Fibroblast of lung (primary cell): Measurements from ENCODE around the gene TPGS1. TPM values are rescaled to one million over a fixed set of nuclear protein-coding genes. Genes with fewer than 3 reads are reported as not detected.

Source experiments
- DNase-seq, 2 donors: peaks; one replicate each; pipeline versions ENCODE4 v3.0.0 to v3.0.0-alpha.2; 2010; ENCODE audit warnings: low read depth in 2 of 2
- H2AFZ ChIP-seq: 2 replicates; pipeline ENCODE4 v1.5.1; 2012; ENCODE audit warnings: low read length, control low read depth, inconsistent platforms
- H3K27ac ChIP-seq: 2 replicates; pipeline ENCODE4 v1.5.1; 2011; ENCODE audit warnings: low read length, control low read depth; ENCODE audit not compliant: insufficient read depth
- H3K27me3 ChIP-seq: 2 replicates; pipeline ENCODE4 v1.5.1; 2011; ENCODE audit warnings: mild to moderate bottlenecking, low read length; ENCODE audit not compliant: control insufficient read depth, insufficient read depth
- H3K36me3 ChIP-seq: 2 replicates; pipeline ENCODE4 v1.5.1; 2011; ENCODE audit warnings: low read length; ENCODE audit not compliant: control insufficient read depth, insufficient read depth
- H3K4me1 ChIP-seq: 2 replicates; pipeline ENCODE4 v1.5.1; 2011; ENCODE audit warnings: low read length; ENCODE audit not compliant: control insufficient read depth, insufficient read depth; ENCODE audit errors: extremely low read depth
- H3K4me2 ChIP-seq: 2 replicates; pipeline ENCODE4 v1.5.1; 2011; ENCODE audit warnings: low read length, control low read depth; ENCODE audit not compliant: insufficient read depth; ENCODE audit errors: extremely low read depth
- H3K4me3 ChIP-seq, 4 experiments: fragments of 200-600 bp in 1 of 4; sonication (generic) in 1 of 4; replicated peaks in 1 of 4; 2 replicates each; pipeline ENCODE4 v1.5.1; 2011 to 2016; ENCODE audit warnings: low read length in 4 of 4, low read depth in 3 of 4, mild to moderate bottlenecking in 3 of 4, control low read depth in 2 of 4, inconsistent platforms in 1 of 4, mixed read lengths in 1 of 4; ENCODE audit not compliant: insufficient read depth in 1 of 4; ENCODE audit errors: control extremely low read depth in 1 of 4
- H3K79me2 ChIP-seq: 2 replicates; pipeline ENCODE4 v1.5.1; 2012; ENCODE audit warnings: mild to moderate bottlenecking, low read length, inconsistent platforms; ENCODE audit not compliant: control insufficient read depth, insufficient read depth
- H3K9ac ChIP-seq: 2 replicates; pipeline ENCODE4 v1.5.1; 2011; ENCODE audit warnings: mild to moderate bottlenecking, low read length, control low read depth; ENCODE audit not compliant: insufficient read depth
- H3K9me3 ChIP-seq: 2 replicates; pipeline ENCODE4 v1.5.1; 2012; ENCODE audit warnings: low read depth, low read length; ENCODE audit not compliant: control insufficient read depth, insufficient read depth
- H4K20me1 ChIP-seq: 2 replicates; pipeline ENCODE4 v1.5.1; 2011; ENCODE audit warnings: low read length; ENCODE audit not compliant: control insufficient read depth, insufficient read depth; ENCODE audit errors: extremely low read depth
- EZH2 ChIP-seq: IDR thresholded peaks from 2 replicates; pipeline ENCODE4 v1.5.1; 2012; ENCODE audit warnings: low read length, control low read depth, mild to moderate bottlenecking; ENCODE audit errors: missing control alignments
- polyA plus RNA-seq, 2 donors: library from polyadenylated mRNA; depleted of rRNA in 1 of 2; stranded (reverse) in 1 of 2; unstranded in 1 of 2; fragments of >200 nt; gene quantifications; 2 replicates each; pipeline ENCODE4 v1.2.1, GENCODE V29; 2011 to 2012; ENCODE audit warnings: missing spikeins in 1 of 2
- total RNA-seq: library from RNA; depleted of rRNA; stranded (reverse); fragments of >200 nt; gene quantifications from 2 replicates; pipeline ENCODE4 v1.2.1, GENCODE V29; 2014
- TF ChIP-seq, protein P1 (sequence below), 2 donors: IDR thresholded peaks in 1 of 2; conservative IDR thresholded peaks in 1 of 2; 1 replicate in 1 of 2; 2 replicates in 1 of 2; pipeline ENCODE4 v1.5.1; 2011 to 2012; ENCODE audit warnings: low read length in 2 of 2, control low read depth in 1 of 2, inconsistent platforms in 1 of 2, low read depth in 1 of 2, mild to moderate bottlenecking in 1 of 2

Gene TPGS1
- total and polyA plus RNA-seq, 2 donors (not counting 1 experiment from before 2014, with no cell fraction given): 2.0 to 30.1 TPM

DNA sequence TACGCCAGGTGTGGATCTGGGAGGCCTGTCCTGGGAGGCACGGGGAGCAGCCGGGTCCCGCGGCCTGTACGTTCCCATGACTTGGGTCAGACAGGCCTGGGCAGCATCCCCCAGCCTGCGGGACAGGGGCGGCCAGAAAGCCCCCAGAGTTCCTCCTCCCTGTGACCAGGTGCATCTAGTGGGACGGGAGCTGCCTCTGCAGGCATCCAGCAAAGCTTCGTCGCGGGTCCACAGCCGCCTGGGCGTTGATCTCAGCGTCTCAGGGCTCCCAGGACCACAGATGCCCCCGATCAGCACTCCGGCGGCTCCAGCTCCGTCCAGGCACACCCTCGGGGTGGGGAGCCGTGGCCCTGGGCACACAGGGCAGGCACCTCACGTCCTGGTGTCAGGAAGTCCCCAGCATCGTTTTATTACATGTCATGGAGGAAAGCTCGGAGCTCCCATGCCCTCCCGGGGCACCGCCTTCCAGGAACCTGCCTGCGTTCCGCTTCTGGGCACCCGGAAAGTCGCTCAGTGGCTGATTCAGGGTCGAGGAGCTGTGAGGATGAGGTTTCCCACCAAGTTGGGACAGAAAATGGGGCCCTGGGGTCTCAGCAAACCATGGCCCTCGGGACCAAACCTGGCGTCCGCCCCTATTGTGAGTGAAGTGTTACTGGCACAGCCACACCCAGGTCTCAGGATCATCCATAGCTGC, 35.0 kb downstream of the TPGS1 start:
- DNase-seq: no peak
- H3K4me2 ChIP-seq: no peak overlapping the region
- no peak for TF ChIP-seq EZH2
- TF ChIP-seq, protein P1, sequence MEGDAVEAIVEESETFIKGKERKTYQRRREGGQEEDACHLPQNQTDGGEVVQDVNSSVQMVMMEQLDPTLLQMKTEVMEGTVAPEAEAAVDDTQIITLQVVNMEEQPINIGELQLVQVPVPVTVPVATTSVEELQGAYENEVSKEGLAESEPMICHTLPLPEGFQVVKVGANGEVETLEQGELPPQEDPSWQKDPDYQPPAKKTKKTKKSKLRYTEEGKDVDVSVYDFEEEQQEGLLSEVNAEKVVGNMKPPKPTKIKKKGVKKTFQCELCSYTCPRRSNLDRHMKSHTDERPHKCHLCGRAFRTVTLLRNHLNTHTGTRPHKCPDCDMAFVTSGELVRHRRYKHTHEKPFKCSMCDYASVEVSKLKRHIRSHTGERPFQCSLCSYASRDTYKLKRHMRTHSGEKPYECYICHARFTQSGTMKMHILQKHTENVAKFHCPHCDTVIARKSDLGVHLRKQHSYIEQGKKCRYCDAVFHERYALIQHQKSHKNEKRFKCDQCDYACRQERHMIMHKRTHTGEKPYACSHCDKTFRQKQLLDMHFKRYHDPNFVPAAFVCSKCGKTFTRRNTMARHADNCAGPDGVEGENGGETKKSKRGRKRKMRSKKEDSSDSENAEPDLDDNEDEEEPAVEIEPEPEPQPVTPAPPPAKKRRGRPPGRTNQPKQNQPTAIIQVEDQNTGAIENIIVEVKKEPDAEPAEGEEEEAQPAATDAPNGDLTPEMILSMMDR (conservative IDR thresholded peaks at IDR 0.05 in 1 of 2, IDR thresholded peaks at IDR 0.05 in 1 of 2; ENCODE audit: low read depth in 1 of 2, low read length in 2 of 2): no peak
- H3K4me1 ChIP-seq: no peaks in the 10 kb centered on the region
- H4K20me1 ChIP-seq: no peaks in the 10 kb centered on the region
- H3K9me3 ChIP-seq: no peaks in the 10 kb centered on the region
- H3K27me3 ChIP-seq: no peaks in the 10 kb centered on the region
- H3K9ac ChIP-seq: no peak overlapping the region
- peaks cover 13% of the 10 kb centered on the region for H3K36me3 ChIP-seq
- no peak overlapping the region for H2AFZ ChIP-seq
- H3K79me2 ChIP-seq: no peaks in the 10 kb centered on the region
- H3K4me3 ChIP-seq: no peak overlapping the region
- H3K27ac ChIP-seq: no peak overlapping the region

DNA sequence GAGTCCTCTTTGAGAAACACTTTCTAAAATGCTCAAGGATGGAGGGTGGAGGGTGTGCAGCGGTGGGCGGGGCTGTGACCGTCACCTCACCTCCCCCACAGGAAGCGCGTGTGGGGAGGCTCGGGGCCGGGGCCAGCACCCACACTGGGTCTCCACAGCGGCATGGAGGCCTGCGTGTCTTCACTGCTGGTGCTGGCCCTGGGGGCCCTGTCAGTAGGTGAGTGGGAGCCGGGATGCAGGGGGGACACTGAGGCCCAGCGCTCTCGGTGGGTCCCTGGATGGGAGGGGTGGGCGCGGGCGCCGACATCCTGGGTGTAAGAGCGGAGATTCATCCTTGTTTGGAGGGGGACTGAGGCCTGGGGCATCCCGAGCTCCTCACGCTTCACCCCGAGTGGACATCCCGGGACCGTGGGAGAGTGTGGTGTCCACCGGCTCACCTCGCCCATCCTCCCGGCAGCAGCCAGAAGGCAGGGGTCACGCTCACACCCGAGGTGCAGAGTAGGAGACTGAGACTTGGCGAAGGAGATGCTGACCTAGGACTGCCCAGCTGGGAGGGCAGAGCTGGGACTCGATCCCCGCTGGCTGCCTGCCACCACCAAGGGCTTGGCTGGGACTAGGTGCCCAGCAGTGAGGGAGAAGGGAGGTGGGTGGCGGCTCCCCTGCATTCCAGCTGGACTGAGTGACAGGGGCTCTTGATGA, 36.8 kb downstream of the TPGS1 start, which contains the start of gene GZMM:
Gene GZMM (plus strand): TSS at position 144 of the 699 bp plus-strand sequence. CDS start 19 bp downstream, at position 163.
- Histone ChIP-seq H3K4me1 (no peaks in the 10 kb centered on the region), H4K20me1 (no peaks in the 10 kb centered on the region), H3K4me2 (no peak within 1 kb of the TSS), H3K9ac (no peak within 1 kb of the TSS), H3K36me3 (peaks cover 8% of the 10 kb centered on the region), H3K9me3 (no peaks in the 10 kb centered on the region), H3K27ac (no peak within 1 kb of the TSS), H2AFZ (no peak within 1 kb of the TSS), H3K4me3 (no peak within 1 kb of the TSS), H3K27me3 (no peaks in the 10 kb centered on the region), H3K79me2 (no peaks in the 10 kb centered on the region)
- no peak for DNase-seq
- no peak for TF ChIP-seq EZH2
- TF ChIP-seq, protein P1 (conservative IDR thresholded peaks at IDR 0.05 in 1 of 2, IDR thresholded peaks at IDR 0.05 in 1 of 2; ENCODE audit: low read depth in 1 of 2, low read length in 2 of 2): no peak

DNA sequence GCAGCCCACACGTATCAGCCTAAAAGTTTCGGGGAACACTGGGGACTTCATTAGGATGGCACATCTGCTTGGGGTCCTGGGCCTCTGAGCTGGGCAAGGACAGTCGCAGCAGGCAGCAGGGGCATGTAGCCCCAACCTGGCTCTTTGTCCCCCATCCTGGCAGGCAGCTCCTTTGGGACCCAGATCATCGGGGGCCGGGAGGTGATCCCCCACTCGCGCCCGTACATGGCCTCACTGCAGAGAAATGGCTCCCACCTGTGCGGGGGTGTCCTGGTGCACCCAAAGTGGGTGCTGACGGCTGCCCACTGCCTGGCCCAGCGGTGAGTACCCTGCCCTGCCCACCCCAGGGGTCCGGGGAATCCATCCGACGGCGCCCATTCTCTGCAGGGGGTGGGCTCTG, 39.8 kb downstream of the TPGS1 start:
- TF ChIP-seq EZH2: no peak
- TF ChIP-seq, protein P1 (conservative IDR thresholded peaks at IDR 0.05 in 1 of 2, IDR thresholded peaks at IDR 0.05 in 1 of 2; ENCODE audit: low read depth in 1 of 2, low read length in 2 of 2): no peak
- H3K4me3 ChIP-seq: no peak overlapping the region

More for the DNA sequence above, 39.8 kb downstream of the TPGS1 start:
- Histone ChIP-seq H3K4me2 (no peak overlapping the region), H3K9me3 (no peaks in the 10 kb centered on the region), H3K36me3 (peaks cover 3% of the 10 kb centered on the region), H2AFZ (no peak overlapping the region), H3K9ac (no peak overlapping the region), H3K27me3 (no peaks in the 10 kb centered on the region), H4K20me1 (no peaks in the 10 kb centered on the region), H3K79me2 (no peaks in the 10 kb centered on the region), H3K27ac (no peak overlapping the region), H3K4me1 (no peaks in the 10 kb centered on the region)
- no peak for DNase-seq
